CD4-positive, alpha-beta T cell treated with Interleukin-15 for 4 hours (primary cell): Measurements from ENCODE around the gene SUOX.
"Not testable (repeated sequence)": the region's sequence is repeated elsewhere in the genome, so short reads cannot be mapped to it uniquely, and the experiment has no call there.

ENCODE experiments used
- DNase-seq: peaks from one replicate; pipeline ENCODE4 v3.0.0-alpha.2; 2020; ENCODE audit warnings: low spot score

SUOX gene

GRCh38 chr12:55983232-55983842, 13.7 kb upstream of the SUOX start:
- no peak for DNase-seq

DNA sequence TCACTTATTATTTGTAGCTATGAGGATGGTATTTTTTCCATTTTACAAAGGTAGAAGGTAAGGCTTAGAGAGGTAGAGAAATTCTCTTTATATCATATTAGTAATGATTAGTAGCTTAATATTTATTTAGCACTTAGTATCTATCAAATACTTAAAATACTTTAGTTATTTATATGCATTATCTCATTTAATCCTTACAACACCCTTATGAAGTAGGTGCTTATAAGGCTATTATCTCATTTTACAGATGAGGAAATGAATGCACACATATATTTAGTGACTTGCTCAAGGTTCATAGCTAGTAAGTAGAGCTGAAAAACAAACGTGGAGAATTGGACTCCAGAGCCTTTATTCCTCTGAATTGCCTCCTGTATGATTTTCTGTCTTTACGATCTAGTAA, 12.2 kb upstream of the SUOX start:
- DNase-seq, result no peak

DNA sequence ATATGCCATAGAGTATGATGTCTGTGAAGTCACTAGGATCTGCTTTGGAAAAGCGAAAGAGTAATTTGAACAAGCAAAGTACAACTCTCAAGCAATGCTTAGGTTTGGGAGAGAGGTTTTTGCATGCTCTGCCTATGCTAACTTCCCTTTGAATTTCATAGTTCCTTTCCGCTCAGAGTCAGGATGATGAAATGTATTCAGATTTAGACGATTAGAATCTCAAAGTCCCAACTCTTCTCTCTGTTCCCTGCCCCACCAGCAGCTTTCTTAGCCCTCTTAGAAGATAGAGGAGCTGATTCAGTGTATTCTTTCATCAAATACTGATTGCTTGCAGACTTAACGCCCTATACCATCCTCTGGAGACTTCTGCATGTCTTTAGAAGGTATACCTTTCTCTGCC, 11.7 kb upstream of the SUOX start:
- DNase-seq, result no peak

DNA sequence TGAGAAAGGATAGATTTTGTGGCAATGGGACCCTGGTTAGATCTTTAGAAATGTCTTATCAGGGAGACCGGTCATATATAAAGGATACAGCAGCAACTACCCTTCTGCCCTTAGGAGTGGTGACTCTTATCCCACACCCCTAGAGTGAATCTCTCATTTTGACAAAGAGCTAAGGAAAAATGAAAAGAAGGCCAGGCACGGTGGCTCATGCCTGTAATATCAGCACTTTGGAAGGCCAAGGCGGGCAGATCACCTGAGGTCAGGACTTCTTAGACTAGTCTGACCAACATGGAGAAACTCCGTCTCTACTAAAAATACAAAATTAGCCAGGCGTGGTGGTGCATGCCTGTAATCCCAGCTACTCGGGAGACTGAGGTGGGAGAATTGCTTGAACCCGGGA, 11.1 kb upstream of the SUOX start:
- DNase-seq, result not testable (repeated sequence)

GRCh38 chr12:55991110-55991509, 6.0 kb upstream of the SUOX start:
- no peak for DNase-seq

DNA sequence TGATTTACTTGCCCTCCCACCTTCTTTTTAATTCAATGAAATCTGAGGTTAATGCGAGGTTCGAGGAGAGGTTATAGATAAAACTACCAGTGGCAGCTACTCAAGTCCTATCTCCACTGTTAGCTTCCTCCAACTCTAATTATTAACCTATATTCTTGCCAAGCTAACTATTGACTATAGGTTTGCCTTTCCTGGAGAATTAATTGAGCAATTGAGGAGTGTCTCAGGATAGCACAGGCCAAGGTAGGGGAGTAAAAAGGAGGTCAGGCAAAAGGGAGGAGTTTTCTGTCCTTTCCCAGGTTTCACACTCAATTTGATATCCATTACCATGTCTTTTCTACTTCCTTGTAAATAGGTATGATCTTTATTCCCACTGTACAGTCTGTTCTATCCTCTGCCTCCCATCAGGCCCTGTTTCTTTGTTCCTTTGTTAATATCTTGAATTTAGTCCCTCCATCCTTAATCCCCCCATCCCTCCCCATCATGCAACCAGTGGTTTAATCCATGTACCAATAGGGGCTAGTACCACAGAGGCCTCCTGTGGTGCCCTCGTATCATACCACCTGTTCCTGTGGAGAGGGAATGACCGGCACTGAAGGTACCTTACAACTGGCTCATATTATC, 3.7 kb upstream of the SUOX start:
- DNase-seq, result no peak

- DNase-seq, result no peak
Observed at GRCh38 chr12:55995366-55995765, 1.7 kb upstream of the SUOX start.

- DNase-seq, result peak; percentile 82
Observed at GRCh38 chr12:55996201-55996714, 818 bp upstream of the SUOX start.

DNA sequence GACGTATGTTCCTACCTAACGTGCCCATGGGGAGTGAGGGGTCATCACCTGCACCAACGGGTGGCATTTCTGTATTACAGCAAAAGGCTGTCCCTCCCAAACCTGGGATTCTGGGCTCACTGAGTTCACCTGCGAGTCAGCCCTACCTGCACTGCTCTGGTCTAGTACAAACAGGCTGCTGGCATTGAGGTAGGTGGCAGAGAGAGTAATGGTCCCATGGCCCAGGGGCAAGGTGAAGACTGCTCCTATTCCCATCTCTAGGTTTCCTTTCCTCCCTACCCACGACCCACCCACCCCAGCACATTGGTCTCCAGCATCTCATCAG, 421 bp downstream of the SUOX start:
- no peak for DNase-seq

DNA sequence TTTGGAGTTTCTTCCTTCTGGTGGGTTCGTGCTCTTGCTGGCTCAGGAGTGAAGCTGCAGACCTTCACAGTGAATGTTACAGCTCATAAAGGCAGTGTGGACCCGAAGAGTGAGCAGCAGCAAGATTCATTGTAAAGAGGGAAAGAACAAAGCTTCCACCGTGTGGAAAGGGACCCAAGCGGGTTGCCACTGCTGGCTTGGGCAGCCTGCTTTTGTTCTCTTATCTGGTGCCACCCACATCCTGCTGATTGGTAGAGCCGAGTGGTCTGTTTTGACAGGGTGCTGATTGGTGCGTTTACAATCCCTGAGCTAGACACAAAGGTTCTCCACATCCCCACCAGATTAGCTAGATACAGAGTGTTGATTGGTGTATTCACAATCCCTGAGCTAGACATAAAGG, 2.4 kb downstream of the SUOX start:
- not testable (repeated sequence) for DNase-seq

GRCh38 chr12:55999999-56000540, 3.0 kb downstream of the SUOX start:
- DNase-seq, result not testable (repeated sequence)

GRCh38 chr12:56001487-56002100, 4.5 kb downstream of the SUOX start:
- no peak for DNase-seq

DNA sequence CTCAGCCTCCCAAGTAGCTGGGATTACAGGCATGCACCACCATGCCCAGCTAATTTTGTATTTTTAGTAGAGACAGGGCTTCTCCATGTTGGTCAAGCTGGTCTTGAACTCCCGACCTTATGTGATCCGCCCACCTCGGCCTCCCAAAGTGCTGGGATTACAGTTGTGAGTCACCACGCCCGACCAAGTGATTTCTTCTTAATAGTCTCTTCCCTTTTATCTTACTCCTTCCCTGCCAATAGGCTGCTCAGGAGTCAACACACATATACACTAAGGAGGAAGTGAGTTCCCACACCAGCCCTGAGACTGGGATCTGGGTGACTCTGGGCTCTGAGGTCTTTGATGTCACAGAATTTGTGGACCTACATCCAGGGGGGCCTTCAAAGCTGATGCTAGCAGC, 6.3 kb downstream of the SUOX start:
- DNase-seq, result not testable (repeated sequence)

GRCh38 chr12:56004211-56004610, 7.1 kb downstream of the SUOX start:
- DNase-seq, result no peak

DNA sequence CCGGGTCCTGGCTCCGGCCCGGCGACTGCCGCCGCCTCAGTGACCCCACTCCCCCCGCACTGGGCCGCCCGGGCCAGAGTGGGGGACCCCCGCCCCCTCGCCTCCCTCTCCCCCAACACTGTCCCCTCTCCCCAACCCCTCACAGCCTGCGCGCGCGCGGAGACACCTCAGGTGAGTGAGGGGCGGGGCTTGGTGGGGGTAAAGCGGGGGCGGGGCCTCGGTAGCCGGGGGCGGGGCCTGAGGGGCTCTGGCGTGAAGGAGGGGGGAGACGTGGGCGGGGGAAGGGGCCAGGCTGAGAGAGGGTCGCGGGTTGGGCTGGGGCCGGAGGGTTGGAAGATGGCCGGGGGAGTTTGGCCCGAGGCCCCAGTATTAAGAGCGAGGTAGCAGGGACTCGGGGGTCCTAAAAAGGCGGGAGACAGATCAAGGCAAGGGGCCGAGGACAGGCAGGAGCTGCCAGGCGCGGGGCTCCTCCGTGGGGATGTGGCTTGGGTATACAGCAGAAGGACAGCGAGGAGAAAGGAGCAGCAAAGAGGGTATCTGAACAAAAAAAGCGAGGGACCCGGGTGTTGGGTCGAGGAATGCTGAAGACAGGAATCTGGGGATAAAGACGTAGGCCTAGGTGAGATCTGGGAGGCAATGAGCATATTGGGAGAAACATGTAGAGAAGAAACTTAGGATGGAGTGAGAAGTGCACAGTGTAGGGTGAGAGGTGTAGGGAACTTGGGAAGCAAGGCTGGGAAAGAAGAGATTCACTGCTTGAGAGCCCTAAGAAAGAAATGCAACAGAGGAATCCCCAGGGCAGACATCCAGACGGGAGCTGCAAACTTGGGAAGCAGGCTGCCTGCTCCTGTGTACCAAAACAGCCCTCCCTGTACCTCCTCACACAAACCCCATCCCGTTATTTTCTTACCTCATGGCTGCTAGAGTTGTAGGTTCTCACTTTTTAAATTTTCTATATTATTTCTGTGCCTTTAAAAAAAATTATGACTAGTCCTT, 10.8 kb downstream of the SUOX start:
- DNase-seq, result peak; percentile 55

DNA sequence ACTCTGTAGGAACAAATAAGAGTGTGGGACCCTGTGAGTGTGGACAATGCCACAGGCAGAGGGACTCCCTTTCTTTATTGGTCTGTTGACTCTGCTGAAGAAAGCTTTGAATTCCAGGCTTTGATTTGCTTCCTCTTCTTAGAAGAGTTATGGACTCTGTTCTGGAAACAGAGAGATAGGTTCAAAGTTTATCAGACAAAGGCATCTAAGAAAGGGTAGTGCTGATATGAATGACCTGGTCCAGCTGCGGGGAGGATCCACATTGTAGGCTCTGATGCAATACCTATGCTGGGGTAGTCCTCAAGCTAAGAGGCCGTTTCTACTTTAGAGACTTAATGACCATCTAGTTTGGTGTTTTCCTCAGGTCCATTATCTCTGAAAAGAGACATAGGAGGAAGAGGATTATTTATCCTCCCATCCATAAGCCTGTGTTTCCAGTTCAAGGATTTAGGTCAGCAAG, 13.1 kb downstream of the SUOX start:
- DNase-seq, result no peak

GRCh38 chr12:56011509-56012090, 14.5 kb downstream of the SUOX start:
- DNase-seq, result no peak

DNA sequence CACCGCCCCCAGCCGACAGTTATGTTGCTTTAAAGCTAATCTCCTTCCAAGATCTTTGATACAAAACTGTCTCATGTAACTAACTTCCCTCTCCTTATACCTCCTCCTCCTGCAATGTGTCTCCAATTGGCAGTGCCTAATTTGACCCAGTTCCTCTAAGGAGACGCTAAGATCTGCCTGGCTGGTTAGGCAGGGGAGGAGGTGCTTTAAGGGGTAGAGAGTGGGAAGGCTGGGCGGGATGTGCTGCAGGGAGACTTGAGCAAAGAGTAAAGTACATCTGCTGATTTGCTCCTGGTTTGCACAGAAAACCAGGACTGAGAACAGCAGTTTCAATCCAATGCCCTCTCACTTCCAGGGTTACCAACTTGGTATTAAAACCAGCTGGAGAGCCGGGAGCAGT, 16.4 kb downstream of the SUOX start:
- no peak for DNase-seq

DNA sequence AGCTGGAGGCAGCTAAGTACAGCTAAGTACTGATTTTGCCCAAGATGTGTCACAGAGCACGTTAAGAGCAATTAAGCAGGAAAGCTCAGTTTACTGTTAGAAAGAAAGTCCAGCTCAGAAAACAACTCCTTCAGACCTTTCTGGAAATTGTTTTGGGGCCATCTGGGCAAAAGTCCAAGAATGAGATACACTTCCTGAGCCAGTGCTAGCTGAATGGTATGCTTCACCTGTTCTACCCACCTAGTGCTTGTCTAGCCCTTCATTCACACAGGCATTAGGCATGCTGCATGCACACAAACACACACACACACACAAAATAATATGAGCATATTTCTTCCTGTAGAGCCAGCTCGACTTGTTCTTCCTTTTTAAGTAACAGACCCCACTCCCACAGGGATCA, 17.1 kb downstream of the SUOX start:
- no peak for DNase-seq

GRCh38 chr12:56017181-56017580, 20.1 kb downstream of the SUOX start:
- DNase-seq, result no peak

GRCh38 chr12:56018356-56018755, 21.3 kb downstream of the SUOX start:
- DNase-seq, result no peak
